Spinal cord (tissue), 10 donors: ENCODE data around the gene HOXA7. TPM values are rescaled to one million over a fixed set of nuclear protein-coding genes. Genes with fewer than 3 reads are reported as not detected.

Source experiments
- DNase-seq, 6 donors: peaks; one replicate each; pipeline versions ENCODE4 v3.0.0 to v3.0.0-alpha.2; 2013 to 2015; ENCODE audit warnings: low spot score in 6 of 6, low read depth in 4 of 6
- H3K27ac ChIP-seq: one replicate; pipeline ENCODE4 v1.5.1; 2013; ENCODE audit warnings: low read depth, low read length, control low read depth
- H3K27me3 ChIP-seq: one replicate; pipeline ENCODE4 v1.6.1; 2013; ENCODE audit warnings: low read length; ENCODE audit not compliant: control insufficient read depth, insufficient read depth
- H3K36me3 ChIP-seq: one replicate; pipeline ENCODE4 v1.6.1; 2013; ENCODE audit warnings: low read length; ENCODE audit not compliant: control insufficient read depth, insufficient read depth
- H3K4me1 ChIP-seq: one replicate; pipeline ENCODE4 v1.6.1; 2013; ENCODE audit warnings: low read length; ENCODE audit not compliant: control insufficient read depth, insufficient read depth
- H3K4me3 ChIP-seq: one replicate; pipeline ENCODE4 v1.5.1; 2013; ENCODE audit warnings: low read depth, low read length, control low read depth
- H3K9me3 ChIP-seq: one replicate; pipeline ENCODE4 v1.6.1; 2013; ENCODE audit warnings: low read length; ENCODE audit not compliant: control insufficient read depth, insufficient read depth
- WGBS: methylation state at CpG from one replicate; pipeline ENCODE4 v1.1.5; 2013; ENCODE audit warnings: missing lambda C conversion rate; ENCODE audit not compliant: insufficient coverage; 5-methylcytosine and 5-hydroxymethylcytosine counted together
- polyA plus RNA-seq, 2 donors: library from polyadenylated mRNA; unstranded; fragments of 120-200 nt; gene quantifications; one replicate each; pipeline ENCODE4 v1.2.1, GENCODE V29; 2013; ENCODE audit not compliant: insufficient read length in 2 of 2
- total RNA-seq, 2 donors: library from RNA; depleted of rRNA in 1 of 2; stranded (reverse); fragments of 120-200 nt in 1 of 2; fragments of >200 nt in 1 of 2; gene quantifications; one replicate each; pipeline versions ENCODE4 v1.2.3 to v1.2.4, GENCODE V29; 2013 to 2014
- donor health status: healthy.

HOXA7 gene
- total and polyA plus RNA-seq, 4 donors: 9.6 to 111 (median 52.1) TPM

GRCh38 chr7:27164367-27165088 is 8.1 kb upstream of the HOXA7 start:
- peaks cover 30% of the 10 kb centered on the region for H3K36me3 ChIP-seq
- H3K27ac ChIP-seq: peak overlapping the region; percentile 99
- H3K9me3 ChIP-seq: no peaks in the 10 kb centered on the region
- WGBS: 4% methylated on average over 47 of the region's 47 CpGs
- peaks cover 71% of the 10 kb centered on the region for H3K4me1 ChIP-seq
- H3K27me3 ChIP-seq: peaks cover 48% of the 10 kb centered on the region
- H3K4me3 ChIP-seq: peak overlapping the region; percentile 63
- DNase-seq: no peak

- no peak for DNase-seq
- Histone ChIP-seq H3K27ac (peak overlapping the region; percentile 99), H3K27me3 (peaks cover 47% of the 10 kb centered on the region), H3K4me1 (peaks cover 71% of the 10 kb centered on the region), H3K4me3 (peak overlapping the region; percentile 63), H3K9me3 (no peaks in the 10 kb centered on the region), H3K36me3 (peaks cover 27% of the 10 kb centered on the region)
- WGBS: 22% methylated on average over 9 of the region's 12 CpGs
Measured at GRCh38 chr7:27164045-27164366, 7.5 kb upstream of the HOXA7 start.

- Histone ChIP-seq H3K27me3 (peaks cover 47% of the 10 kb centered on the region), H3K36me3 (peaks cover 24% of the 10 kb centered on the region), H3K4me3 (peak overlapping the region; percentile 63), H3K4me1 (peaks cover 72% of the 10 kb centered on the region), H3K9me3 (no peaks in the 10 kb centered on the region), H3K27ac (peak overlapping the region; percentile 99)
- 42% methylated on average over 15 of the region's 24 CpGs for WGBS
- no peak for DNase-seq
Measured at GRCh38 chr7:27163288-27164044, 7.0 kb upstream of the HOXA7 start.

GRCh38 chr7:27162561-27163287 is 6.2 kb upstream of the HOXA7 start:
- no peak for DNase-seq
- H3K27me3 ChIP-seq: peaks cover 49% of the 10 kb centered on the region
- H3K9me3 ChIP-seq: no peaks in the 10 kb centered on the region
- H3K4me3 ChIP-seq: peak overlapping the region; percentile 63
- peaks cover 24% of the 10 kb centered on the region for H3K36me3 ChIP-seq
- H3K4me1 ChIP-seq: peaks cover 74% of the 10 kb centered on the region
- 40% methylated on average over 1 of the region's 7 CpGs for WGBS
- peak overlapping the region; percentile 99 for H3K27ac ChIP-seq

- Histone ChIP-seq H3K4me1 (peaks cover 78% of the 10 kb centered on the region), H3K36me3 (peaks cover 24% of the 10 kb centered on the region), H3K4me3 (peak overlapping the region; percentile 63), H3K9me3 (no peaks in the 10 kb centered on the region), H3K27ac (peak overlapping the region; percentile 99), H3K27me3 (peaks cover 42% of the 10 kb centered on the region)
- 23% methylated on average over 23 of the region's 30 CpGs for WGBS
- no peak for DNase-seq
Measured at GRCh38 chr7:27161721-27162560, 5.5 kb upstream of the HOXA7 start.

- H3K36me3 ChIP-seq: peaks cover 24% of the 10 kb centered on the region
- H3K27ac ChIP-seq: peak overlapping the region; percentile 99
- 8% methylated on average over 13 of the region's 27 CpGs for WGBS
- peaks cover 73% of the 10 kb centered on the region for H3K4me1 ChIP-seq
- no peaks in the 10 kb centered on the region for H3K9me3 ChIP-seq
- no peak for DNase-seq
- peaks cover 35% of the 10 kb centered on the region for H3K27me3 ChIP-seq
- peak overlapping the region; percentile 74 for H3K4me3 ChIP-seq
Measured at GRCh38 chr7:27161214-27161720, 4.8 kb upstream of the HOXA7 start.

- Histone ChIP-seq H3K9me3 (no peaks in the 10 kb centered on the region), H3K27me3 (peaks cover 29% of the 10 kb centered on the region), H3K27ac (peak overlapping the region; percentile 99), H3K4me1 (peaks cover 67% of the 10 kb centered on the region), H3K36me3 (peaks cover 24% of the 10 kb centered on the region), H3K4me3 (peak overlapping the region; percentile 74)
- peak in 5 of 6 donors; percentile 83 to 97 (median 91) for DNase-seq
- WGBS: 1% methylated on average over 54 of the region's 54 CpGs
Measured at GRCh38 chr7:27160546-27161213, 4.2 kb upstream of the HOXA7 start.

- Histone ChIP-seq H3K27ac (peak overlapping the region; percentile 99), H3K27me3 (peaks cover 24% of the 10 kb centered on the region), H3K4me1 (peaks cover 67% of the 10 kb centered on the region), H3K9me3 (no peaks in the 10 kb centered on the region), H3K36me3 (peaks cover 25% of the 10 kb centered on the region), H3K4me3 (peak overlapping the region; percentile 74)
- WGBS: 19% methylated on average over 15 of the region's 23 CpGs
- peak in 2 of 6 donors; percentile 73 to 88 for DNase-seq
Measured at GRCh38 chr7:27160145-27160545, 3.7 kb upstream of the HOXA7 start.
